ENCODE measurements around the gene EN1. TPM values are rescaled to one million over a fixed set of nuclear protein-coding genes. Genes with fewer than 3 reads are reported as not detected.

The EN1 gene
- total and polyA plus RNA-seq, 2 experiments from 2014 or later = not detected

- no peaks in the 10 kb centered on the region for H3K4me1 ChIP-seq (ENCODE audit: low read depth)
- peaks cover 16% of the 10 kb centered on the region for H3K27me3 ChIP-seq
- no peak overlapping the region for H3K27ac ChIP-seq
- H3K9me3 ChIP-seq (ENCODE audit: low read depth) = no peaks in the 10 kb centered on the region
- TF ChIP-seq, protein P1, sequence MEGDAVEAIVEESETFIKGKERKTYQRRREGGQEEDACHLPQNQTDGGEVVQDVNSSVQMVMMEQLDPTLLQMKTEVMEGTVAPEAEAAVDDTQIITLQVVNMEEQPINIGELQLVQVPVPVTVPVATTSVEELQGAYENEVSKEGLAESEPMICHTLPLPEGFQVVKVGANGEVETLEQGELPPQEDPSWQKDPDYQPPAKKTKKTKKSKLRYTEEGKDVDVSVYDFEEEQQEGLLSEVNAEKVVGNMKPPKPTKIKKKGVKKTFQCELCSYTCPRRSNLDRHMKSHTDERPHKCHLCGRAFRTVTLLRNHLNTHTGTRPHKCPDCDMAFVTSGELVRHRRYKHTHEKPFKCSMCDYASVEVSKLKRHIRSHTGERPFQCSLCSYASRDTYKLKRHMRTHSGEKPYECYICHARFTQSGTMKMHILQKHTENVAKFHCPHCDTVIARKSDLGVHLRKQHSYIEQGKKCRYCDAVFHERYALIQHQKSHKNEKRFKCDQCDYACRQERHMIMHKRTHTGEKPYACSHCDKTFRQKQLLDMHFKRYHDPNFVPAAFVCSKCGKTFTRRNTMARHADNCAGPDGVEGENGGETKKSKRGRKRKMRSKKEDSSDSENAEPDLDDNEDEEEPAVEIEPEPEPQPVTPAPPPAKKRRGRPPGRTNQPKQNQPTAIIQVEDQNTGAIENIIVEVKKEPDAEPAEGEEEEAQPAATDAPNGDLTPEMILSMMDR (IDR thresholded peaks at IDR 0.05; ENCODE audit: low read depth, low read length) = no peak
- H3K4me3 ChIP-seq = no peak overlapping the region
- no peak for DNase-seq (ENCODE audit: low read depth in 1 of 2, low spot score in 1 of 2)
- no peaks in the 10 kb centered on the region for H3K36me3 ChIP-seq
Measured at GRCh38 chr2:118813601-118814339, 33.7 kb downstream of the EN1 start.

DNA sequence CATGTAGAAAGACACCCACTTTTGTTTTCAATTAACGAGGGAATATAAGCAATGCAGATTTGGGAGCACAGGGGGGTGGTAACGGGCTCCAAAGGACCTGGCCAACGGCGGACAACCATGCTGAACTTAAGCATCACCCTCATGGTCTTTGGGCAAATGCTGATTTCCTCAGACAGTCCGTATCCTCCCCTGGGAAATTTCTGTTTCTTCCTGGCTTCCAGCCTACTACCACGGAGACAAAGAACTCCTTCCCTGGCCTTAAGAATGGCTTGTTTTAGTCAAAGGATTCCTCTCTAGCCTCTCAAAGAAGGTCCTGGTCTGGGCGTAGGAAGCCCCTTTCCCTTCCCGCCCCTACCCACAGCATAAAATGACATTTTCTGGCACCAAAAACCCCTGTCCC is 34.3 kb downstream of the EN1 start:
- TF ChIP-seq, protein P1 (IDR thresholded peaks at IDR 0.05; ENCODE audit: low read depth, low read length) = no peak
- no peak overlapping the region for H3K4me3 ChIP-seq
- no peak for DNase-seq (ENCODE audit: low read depth in 1 of 2, low spot score in 1 of 2)
- H3K9me3 ChIP-seq (ENCODE audit: low read depth) = no peaks in the 10 kb centered on the region
- no peak overlapping the region for H3K27ac ChIP-seq
- no peaks in the 10 kb centered on the region for H3K36me3 ChIP-seq
- no peaks in the 10 kb centered on the region for H3K4me1 ChIP-seq (ENCODE audit: low read depth)
- peaks cover 16% of the 10 kb centered on the region for H3K27me3 ChIP-seq

GRCh38 chr2:118812552-118812951 is 34.9 kb downstream of the EN1 start:
- Histone ChIP-seq H3K27ac (no peak overlapping the region), H3K27me3 (peaks cover 16% of the 10 kb centered on the region), H3K9me3 (ENCODE audit: low read depth) (no peaks in the 10 kb centered on the region), H3K4me1 (ENCODE audit: low read depth) (no peaks in the 10 kb centered on the region), H3K36me3 (no peaks in the 10 kb centered on the region), H3K4me3 (no peak overlapping the region)
- no peak for DNase-seq (ENCODE audit: low read depth in 1 of 2, low spot score in 1 of 2)
- TF ChIP-seq, protein P1 (IDR thresholded peaks at IDR 0.05; ENCODE audit: low read depth, low read length) = no peak

DNA sequence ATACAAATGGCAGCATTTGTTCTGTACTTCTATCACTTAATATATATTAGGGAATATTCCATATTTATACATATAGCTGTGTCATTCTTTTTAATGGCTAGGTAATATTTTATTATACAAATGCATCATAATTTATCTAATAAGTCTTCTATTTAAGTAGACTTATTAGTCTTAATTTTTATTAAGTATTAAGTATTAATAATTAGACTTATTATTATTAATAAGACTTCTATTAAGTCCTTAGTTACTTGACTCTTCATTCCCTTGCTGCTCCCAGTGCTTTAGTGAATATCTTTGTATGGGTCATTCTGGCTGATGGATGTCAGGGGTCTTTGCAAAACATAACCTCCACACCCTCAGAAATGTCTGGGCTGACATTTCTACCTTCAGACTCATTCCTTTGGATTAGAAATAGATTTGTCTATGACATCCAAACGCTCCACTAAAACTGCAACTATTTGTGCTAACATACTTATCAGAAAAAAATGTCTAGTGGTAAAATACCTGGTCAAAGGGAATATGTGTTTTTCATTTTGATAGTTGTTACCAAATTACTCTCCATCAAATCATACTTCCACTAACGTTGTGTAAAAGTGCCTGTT is 35.8 kb downstream of the EN1 start:
- no peak for DNase-seq (ENCODE audit: low read depth in 1 of 2, low spot score in 1 of 2)

GRCh38 chr2:118810766-118811165 is 36.7 kb downstream of the EN1 start:
- no peaks in the 10 kb centered on the region for H3K36me3 ChIP-seq
- H3K4me3 ChIP-seq = no peak overlapping the region
- no peak for DNase-seq (ENCODE audit: low read depth in 1 of 2, low spot score in 1 of 2)
- H3K4me1 ChIP-seq (ENCODE audit: low read depth) = no peaks in the 10 kb centered on the region
- peaks cover 18% of the 10 kb centered on the region for H3K27me3 ChIP-seq
- H3K9me3 ChIP-seq (ENCODE audit: low read depth) = no peaks in the 10 kb centered on the region
- TF ChIP-seq, protein P1 (IDR thresholded peaks at IDR 0.05; ENCODE audit: low read depth, low read length) = no peak
- no peak overlapping the region for H3K27ac ChIP-seq

More for the DNA sequence above, 35.8 kb downstream of the EN1 start:
- H3K4me1 ChIP-seq (ENCODE audit: low read depth) = no peaks in the 10 kb centered on the region
- peaks cover 18% of the 10 kb centered on the region for H3K27me3 ChIP-seq
- no peaks in the 10 kb centered on the region for H3K36me3 ChIP-seq
- no peak overlapping the region for H3K4me3 ChIP-seq
- H3K27ac ChIP-seq = no peak overlapping the region
- no peaks in the 10 kb centered on the region for H3K9me3 ChIP-seq (ENCODE audit: low read depth)
- TF ChIP-seq, protein P1 (IDR thresholded peaks at IDR 0.05; ENCODE audit: low read depth, low read length) = no peak
